NOMO-1 treated with dmso at 0.1 percent for 144 hours (cell line): ENCODE data around the gene ASPM.
"Not testable (repeated sequence)": the region's sequence is repeated elsewhere in the genome, so short reads cannot be mapped to it uniquely, and the experiment has no call there.

ENCODE experiments used
- DNase-seq: peaks from one replicate; lab custom pipeline; 2025; ENCODE audit not compliant: unreplicated experiment; lab: John Stamatoyannopoulos, UW

Gene ASPM

GRCh38 chr1:197145446-197146024 is 934 bp downstream of the ASPM start:
- no peak for DNase-seq

- no peak for DNase-seq
These were observed 1.7 kb downstream of the ASPM start for GRCh38 chr1:197144570-197145325.

- DNase-seq = no peak
These were observed 3.2 kb downstream of the ASPM start for GRCh38 chr1:197143276-197143675.

- no peak for DNase-seq
These were observed 4.9 kb downstream of the ASPM start for GRCh38 chr1:197141575-197141974.

GRCh38 chr1:197140121-197140520 is 6.3 kb downstream of the ASPM start:
- no peak for DNase-seq

GRCh38 chr1:197139169-197139568 is 7.3 kb downstream of the ASPM start:
- DNase-seq = no peak

- DNase-seq = no peak
These were observed 9.1 kb downstream of the ASPM start for GRCh38 chr1:197137322-197137721.

GRCh38 chr1:197130677-197131304 is 15.7 kb downstream of the ASPM start:
- no peak for DNase-seq

- no peak for DNase-seq
These were observed 16.8 kb downstream of the ASPM start for GRCh38 chr1:197129698-197130097.

GRCh38 chr1:197127246-197127912 is 19.1 kb downstream of the ASPM start:
- no peak for DNase-seq

GRCh38 chr1:197126691-197127090 is 19.8 kb downstream of the ASPM start:
- no peak for DNase-seq

GRCh38 chr1:197124376-197124775 is 22.1 kb downstream of the ASPM start:
- no peak for DNase-seq

GRCh38 chr1:197116156-197116555 is 30.3 kb downstream of the ASPM start:
- DNase-seq = no peak

- DNase-seq = no peak
These were observed 39.6 kb downstream of the ASPM start for GRCh38 chr1:197106869-197107268.

GRCh38 chr1:197103300-197103699 is 43.2 kb downstream of the ASPM start:
- DNase-seq = no peak

GRCh38 chr1:197101978-197102377 is 44.5 kb downstream of the ASPM start:
- no peak for DNase-seq

GRCh38 chr1:197100677-197101076 is 45.8 kb downstream of the ASPM start:
- DNase-seq = no peak

GRCh38 chr1:197099444-197099843 is 47.0 kb downstream of the ASPM start:
- DNase-seq = no peak

GRCh38 chr1:197096971-197097370 is 49.5 kb downstream of the ASPM start:
- DNase-seq = not testable (repeated sequence)

- DNase-seq = no peak
These were observed 50.3 kb downstream of the ASPM start for GRCh38 chr1:197096137-197096536.

GRCh38 chr1:197093226-197093885 is 53.1 kb downstream of the ASPM start:
- DNase-seq = no peak
